ENCODE data around the gene TBR1. TPM values are rescaled to one million over a fixed set of nuclear protein-coding genes. Genes with fewer than 3 reads are reported as not detected.

Gene TBR1
- total RNA-seq, 8 experiments from 2014 or later = 0.05 to 0.71 (median 0.19) TPM

Other genes starting within 250 kb of the TBR1 start
- gene PSMD14, start 107.9 kb upstream of the TBR1 start, total RNA-seq = 100 to 1,000 TPM in 1 of 8 experiments, 10 to 100 TPM in 7; 49.5 to 129 (median 78.8) TPM
- 10 to 100 TPM in 1 of 8 experiments, 1 to 10 TPM in 3, under 1 TPM in 2, not detected in 2; 0.10 to 13.0 (median 2.5) TPM for gene SLC4A10, start 208.1 kb downstream of the TBR1 start, total RNA-seq